ENCODE results near the gene ELF5.

Gene ELF5

DNA sequence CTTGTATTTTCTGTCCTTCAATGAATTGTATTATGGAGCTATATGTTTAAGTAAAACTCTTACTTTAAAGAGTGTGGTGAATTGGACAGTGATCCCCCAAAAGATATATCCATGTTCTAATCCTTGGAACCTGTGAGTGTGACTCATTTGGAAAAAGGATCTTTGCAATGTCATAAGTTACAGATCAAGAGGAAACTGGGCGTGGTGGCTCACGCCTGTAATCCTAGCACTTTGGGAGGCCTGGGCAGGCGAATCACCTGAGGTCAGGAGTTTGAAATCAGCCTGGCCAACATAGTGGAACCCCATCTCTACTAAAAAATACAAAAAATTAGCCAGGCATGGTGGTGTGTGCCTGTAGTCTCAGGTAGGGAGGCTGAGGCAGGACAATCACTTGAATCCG, 36.7 kb downstream of the ELF5 start:
- no peak overlapping the region for H3K4me3 ChIP-seq (replicated peaks; ENCODE audit: low read depth, low read length)
- no peak for DNase-seq (ENCODE audit: low read depth)
- TF ChIP-seq, protein P1, sequence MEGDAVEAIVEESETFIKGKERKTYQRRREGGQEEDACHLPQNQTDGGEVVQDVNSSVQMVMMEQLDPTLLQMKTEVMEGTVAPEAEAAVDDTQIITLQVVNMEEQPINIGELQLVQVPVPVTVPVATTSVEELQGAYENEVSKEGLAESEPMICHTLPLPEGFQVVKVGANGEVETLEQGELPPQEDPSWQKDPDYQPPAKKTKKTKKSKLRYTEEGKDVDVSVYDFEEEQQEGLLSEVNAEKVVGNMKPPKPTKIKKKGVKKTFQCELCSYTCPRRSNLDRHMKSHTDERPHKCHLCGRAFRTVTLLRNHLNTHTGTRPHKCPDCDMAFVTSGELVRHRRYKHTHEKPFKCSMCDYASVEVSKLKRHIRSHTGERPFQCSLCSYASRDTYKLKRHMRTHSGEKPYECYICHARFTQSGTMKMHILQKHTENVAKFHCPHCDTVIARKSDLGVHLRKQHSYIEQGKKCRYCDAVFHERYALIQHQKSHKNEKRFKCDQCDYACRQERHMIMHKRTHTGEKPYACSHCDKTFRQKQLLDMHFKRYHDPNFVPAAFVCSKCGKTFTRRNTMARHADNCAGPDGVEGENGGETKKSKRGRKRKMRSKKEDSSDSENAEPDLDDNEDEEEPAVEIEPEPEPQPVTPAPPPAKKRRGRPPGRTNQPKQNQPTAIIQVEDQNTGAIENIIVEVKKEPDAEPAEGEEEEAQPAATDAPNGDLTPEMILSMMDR (IDR thresholded peaks at IDR 0.05; ENCODE audit: low read length, missing control alignments): no peak

DNA sequence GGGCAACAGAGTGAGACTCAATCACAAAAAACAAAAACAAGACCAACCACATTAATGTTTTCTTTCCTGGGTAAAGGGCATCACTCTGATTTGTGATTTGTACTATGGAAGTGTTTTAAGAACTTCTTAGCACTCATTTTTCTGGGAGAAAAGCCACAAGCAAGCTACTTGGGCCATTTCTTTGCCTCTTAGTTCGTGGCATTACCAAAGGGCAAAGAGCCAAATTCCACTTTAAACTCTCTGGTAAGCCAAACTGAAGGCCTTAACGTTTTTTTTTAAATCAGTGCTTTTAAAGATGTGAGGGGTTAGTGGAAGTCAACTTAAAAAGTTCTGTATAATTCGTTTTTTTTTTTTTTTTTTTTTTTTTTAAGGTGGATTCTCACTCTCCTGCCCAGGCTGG, 37.9 kb downstream of the ELF5 start:
- TF ChIP-seq, protein P1 (IDR thresholded peaks at IDR 0.05; ENCODE audit: low read length, missing control alignments): no peak
- no peak for DNase-seq (ENCODE audit: low read depth)
- H3K4me3 ChIP-seq (replicated peaks; ENCODE audit: low read depth, low read length): no peak overlapping the region

DNA sequence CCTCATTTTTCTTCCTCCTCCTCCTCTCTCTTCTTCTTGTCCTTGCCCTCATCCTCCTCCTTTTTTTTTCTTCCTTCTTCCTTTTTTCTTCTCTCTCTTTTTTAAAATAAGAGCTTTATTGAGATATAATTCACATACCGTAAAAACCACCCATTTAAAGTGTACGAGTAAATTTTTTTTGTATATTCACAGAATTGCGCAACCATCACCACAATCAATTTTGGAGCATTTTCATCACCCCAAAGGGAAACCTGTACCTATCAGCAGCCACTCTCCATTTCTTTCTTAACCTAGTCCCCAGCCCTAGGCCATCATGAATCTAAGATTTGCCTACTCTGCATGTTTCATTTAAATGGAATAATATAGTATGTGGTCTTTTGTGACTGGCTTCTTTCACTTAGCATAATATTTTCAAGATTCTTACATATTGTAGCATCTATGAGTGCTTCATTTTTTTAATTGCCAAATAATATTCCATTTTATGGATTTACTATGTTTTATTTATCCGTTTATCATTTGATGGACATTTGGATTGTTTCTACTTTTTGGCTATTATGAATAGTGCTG, 39.9 kb downstream of the ELF5 start:
- no peak overlapping the region for H3K4me3 ChIP-seq (replicated peaks; ENCODE audit: low read depth, low read length)
- DNase-seq (ENCODE audit: low read depth): no peak
- TF ChIP-seq, protein P1 (IDR thresholded peaks at IDR 0.05; ENCODE audit: low read length, missing control alignments): no peak

DNA sequence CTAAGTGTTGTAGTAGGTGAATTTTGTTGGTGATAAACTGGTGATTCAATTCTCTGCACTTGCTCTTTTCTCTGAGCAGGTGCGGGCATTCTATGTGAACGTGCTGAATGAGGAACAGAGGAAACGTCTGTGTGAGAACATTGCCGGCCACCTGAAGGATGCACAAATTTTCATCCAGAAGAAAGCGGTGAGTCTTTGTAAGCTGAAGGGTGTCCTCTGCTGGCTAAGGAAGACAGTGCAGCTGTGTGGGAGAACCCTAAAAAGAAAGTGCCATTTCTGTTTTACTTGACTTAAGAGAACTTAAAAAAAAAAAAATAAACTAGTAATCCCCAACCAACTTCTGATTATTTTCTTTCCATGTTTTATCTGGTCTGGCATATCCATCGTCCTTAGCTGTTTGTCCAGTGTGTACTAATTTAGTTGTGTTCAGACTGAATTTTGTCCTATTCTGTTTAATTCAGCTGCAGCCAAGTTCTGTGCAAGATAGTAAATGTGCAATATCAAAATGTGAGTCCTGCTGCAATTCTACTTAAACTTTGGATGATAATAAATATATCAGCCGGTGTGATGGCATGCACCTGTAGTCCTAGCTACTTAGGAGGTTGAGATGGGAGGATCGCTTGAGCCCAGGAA, 45.3 kb downstream of the ELF5 start:
- DNase-seq (ENCODE audit: low read depth): peak; percentile 23
- H3K4me3 ChIP-seq (replicated peaks; ENCODE audit: low read depth, low read length): no peak overlapping the region
- TF ChIP-seq, protein P1 (IDR thresholded peaks at IDR 0.05; ENCODE audit: low read length, missing control alignments): peak; percentile 53

DNA sequence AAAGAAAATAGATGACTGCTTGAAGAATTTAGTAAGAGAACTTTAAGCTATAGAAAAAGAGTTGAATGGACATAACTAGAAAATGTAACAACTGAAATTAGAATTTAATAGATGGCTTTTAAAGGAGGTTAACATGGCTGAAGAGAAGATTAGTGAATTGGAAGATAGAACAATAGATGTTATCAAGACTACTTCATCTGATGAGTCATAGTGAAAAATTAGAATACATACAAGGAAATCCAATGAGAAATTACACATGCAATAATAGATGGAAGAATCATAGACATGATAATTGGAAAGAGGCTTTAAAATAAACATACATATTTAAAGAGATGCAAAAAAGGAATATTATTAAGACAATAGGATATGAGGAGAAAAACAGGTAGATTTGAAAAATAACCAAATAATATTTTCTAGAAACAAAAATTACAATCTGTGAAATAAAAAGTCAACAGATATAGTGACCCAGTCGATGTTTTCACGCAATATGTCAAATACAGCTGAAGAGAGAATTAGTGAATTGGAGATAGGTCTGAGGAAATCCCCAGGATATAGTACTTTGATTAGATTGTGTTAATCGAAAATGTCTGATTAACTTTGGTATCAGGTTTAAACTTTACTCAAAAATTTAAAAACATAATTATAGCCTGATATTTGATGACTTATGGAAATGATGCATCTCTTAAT, 46.6 kb downstream of the ELF5 start:
- TF ChIP-seq, protein P1 (IDR thresholded peaks at IDR 0.05; ENCODE audit: low read length, missing control alignments): no peak
- peak; percentile 3 for DNase-seq (ENCODE audit: low read depth)
- no peak overlapping the region for H3K4me3 ChIP-seq (replicated peaks; ENCODE audit: low read depth, low read length)

DNA sequence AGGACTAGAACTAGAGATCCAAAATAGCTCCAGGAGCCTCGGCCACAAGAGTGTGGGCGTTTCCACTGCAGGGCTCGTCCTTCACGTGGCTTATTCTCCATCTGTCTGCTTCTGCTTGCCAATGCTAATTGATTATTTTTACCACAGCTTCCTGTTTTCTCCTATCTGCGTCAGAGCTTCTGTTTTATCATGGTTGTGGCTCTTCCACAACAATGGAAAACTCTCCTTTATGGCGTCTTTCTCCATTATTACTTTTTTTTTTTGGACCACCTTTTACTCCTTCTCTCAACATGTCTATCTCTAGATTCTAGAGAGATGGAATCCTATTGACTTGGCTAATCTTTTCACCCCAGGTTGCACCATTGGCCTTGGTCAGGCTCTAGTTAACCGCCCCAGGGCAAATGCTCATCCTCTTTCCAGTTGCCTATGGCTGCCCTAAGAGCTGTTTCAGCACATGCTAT, 49.0 kb downstream of the ELF5 start:
- no peak for DNase-seq (ENCODE audit: low read depth)
- no peak overlapping the region for H3K4me3 ChIP-seq (replicated peaks; ENCODE audit: low read depth, low read length)
- TF ChIP-seq, protein P1 (IDR thresholded peaks at IDR 0.05; ENCODE audit: low read length, missing control alignments): no peak
